ENCODE data around the gene NCOA3. TPM values are rescaled to one million over a fixed set of nuclear protein-coding genes. Genes with fewer than 3 reads are reported as not detected.
A peak's percentile ranks its signal among the peaks of the same experiment; 100 is the strongest.

The NCOA3 gene
- total RNA-seq, 1 donor from 2014 or later = 45.9 TPM

DNA sequence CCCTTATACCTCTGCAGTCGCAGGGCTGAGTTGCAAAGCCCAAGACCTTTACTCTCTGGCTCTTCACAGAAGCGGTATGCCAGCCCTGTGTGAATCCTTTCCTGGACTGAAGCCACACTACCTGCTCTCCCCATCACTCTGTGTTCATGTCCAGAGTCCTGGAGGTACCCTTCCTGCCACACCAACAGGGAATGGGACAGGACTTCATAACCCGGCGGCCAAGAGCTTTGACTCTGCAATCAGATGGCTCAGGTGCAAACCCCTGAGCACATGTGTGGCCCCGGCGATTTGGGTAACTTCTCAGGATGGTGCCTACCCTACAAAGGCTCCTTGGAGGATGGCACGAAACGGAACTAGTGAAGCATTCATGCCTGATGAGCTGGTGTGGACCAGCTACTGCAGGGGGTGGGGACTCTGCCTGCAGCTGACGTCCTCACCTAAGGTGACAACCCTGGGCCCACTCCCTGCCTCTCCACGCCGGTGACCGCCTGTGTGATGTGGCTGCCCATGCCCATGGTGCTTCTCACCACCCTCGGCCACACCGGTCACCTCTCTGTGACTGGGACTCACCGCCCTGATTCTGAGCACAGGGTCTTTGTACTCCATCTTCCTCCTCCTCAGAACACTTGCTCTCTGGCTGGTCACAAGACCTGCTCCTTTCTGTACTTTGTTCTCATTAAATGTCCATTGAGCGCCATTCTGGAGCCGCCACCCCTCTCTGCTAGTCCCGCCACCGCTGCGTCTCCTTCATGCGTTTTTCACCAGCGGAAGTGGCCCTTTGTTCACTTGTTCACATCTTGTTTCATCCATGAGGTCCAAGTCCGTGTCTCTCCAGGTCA lies 166.8 kb downstream of the NCOA3 start:
- Mint-ChIP-seq H3K36me3 (peaks cover 5% of the 10 kb centered on the region), H3K9me3 (no peaks in the 10 kb centered on the region), H3K4me1 (peaks cover 22% of the 10 kb centered on the region), H3K4me3 (no peak overlapping the region), H3K27me3 (ENCODE audit: low read depth) (no peaks in the 10 kb centered on the region), H3K27ac (no peak overlapping the region)
- no peak for DNase-seq (ENCODE audit: low spot score in 2 of 2, unreplicated experiment in 2 of 2)
- TF ChIP-seq, protein P1, sequence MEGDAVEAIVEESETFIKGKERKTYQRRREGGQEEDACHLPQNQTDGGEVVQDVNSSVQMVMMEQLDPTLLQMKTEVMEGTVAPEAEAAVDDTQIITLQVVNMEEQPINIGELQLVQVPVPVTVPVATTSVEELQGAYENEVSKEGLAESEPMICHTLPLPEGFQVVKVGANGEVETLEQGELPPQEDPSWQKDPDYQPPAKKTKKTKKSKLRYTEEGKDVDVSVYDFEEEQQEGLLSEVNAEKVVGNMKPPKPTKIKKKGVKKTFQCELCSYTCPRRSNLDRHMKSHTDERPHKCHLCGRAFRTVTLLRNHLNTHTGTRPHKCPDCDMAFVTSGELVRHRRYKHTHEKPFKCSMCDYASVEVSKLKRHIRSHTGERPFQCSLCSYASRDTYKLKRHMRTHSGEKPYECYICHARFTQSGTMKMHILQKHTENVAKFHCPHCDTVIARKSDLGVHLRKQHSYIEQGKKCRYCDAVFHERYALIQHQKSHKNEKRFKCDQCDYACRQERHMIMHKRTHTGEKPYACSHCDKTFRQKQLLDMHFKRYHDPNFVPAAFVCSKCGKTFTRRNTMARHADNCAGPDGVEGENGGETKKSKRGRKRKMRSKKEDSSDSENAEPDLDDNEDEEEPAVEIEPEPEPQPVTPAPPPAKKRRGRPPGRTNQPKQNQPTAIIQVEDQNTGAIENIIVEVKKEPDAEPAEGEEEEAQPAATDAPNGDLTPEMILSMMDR (IDR thresholded peaks at IDR 0.05; ENCODE audit: unreplicated experiment) = no peak

DNA sequence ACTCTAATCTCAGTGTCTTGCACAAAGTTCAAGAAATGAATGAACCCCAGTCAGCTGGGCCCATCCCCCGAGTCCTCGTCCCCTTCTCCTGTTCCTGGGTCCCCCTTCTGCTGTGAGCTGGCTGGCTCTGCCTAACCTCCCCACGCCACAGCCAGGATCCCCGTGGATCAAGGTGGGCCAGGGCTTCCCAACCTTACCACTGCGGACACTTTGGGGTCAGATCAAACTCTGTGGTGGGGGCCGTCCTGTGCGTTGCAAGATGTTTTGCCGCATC lies 167.4 kb downstream of the NCOA3 start:
- Mint-ChIP-seq H3K27me3 (ENCODE audit: low read depth) (no peaks in the 10 kb centered on the region), H3K4me3 (no peak overlapping the region), H3K36me3 (peaks cover 4% of the 10 kb centered on the region), H3K9me3 (no peaks in the 10 kb centered on the region), H3K4me1 (peaks cover 16% of the 10 kb centered on the region), H3K27ac (no peak overlapping the region)
- DNase-seq (ENCODE audit: low spot score in 2 of 2, unreplicated experiment in 2 of 2) = no peak
- TF ChIP-seq, protein P1 (IDR thresholded peaks at IDR 0.05; ENCODE audit: unreplicated experiment) = no peak

GRCh38 chr20:47669489-47669888 lies 167.8 kb downstream of the NCOA3 start:
- no peak for DNase-seq (ENCODE audit: low spot score in 2 of 2, unreplicated experiment in 2 of 2)
- Mint-ChIP-seq H3K4me1 (peaks cover 13% of the 10 kb centered on the region), H3K27me3 (ENCODE audit: low read depth) (no peaks in the 10 kb centered on the region), H3K36me3 (peaks cover 4% of the 10 kb centered on the region), H3K27ac (no peak overlapping the region), H3K4me3 (no peak overlapping the region), H3K9me3 (no peaks in the 10 kb centered on the region)
- TF ChIP-seq, protein P1 (IDR thresholded peaks at IDR 0.05; ENCODE audit: unreplicated experiment) = no peak

DNA sequence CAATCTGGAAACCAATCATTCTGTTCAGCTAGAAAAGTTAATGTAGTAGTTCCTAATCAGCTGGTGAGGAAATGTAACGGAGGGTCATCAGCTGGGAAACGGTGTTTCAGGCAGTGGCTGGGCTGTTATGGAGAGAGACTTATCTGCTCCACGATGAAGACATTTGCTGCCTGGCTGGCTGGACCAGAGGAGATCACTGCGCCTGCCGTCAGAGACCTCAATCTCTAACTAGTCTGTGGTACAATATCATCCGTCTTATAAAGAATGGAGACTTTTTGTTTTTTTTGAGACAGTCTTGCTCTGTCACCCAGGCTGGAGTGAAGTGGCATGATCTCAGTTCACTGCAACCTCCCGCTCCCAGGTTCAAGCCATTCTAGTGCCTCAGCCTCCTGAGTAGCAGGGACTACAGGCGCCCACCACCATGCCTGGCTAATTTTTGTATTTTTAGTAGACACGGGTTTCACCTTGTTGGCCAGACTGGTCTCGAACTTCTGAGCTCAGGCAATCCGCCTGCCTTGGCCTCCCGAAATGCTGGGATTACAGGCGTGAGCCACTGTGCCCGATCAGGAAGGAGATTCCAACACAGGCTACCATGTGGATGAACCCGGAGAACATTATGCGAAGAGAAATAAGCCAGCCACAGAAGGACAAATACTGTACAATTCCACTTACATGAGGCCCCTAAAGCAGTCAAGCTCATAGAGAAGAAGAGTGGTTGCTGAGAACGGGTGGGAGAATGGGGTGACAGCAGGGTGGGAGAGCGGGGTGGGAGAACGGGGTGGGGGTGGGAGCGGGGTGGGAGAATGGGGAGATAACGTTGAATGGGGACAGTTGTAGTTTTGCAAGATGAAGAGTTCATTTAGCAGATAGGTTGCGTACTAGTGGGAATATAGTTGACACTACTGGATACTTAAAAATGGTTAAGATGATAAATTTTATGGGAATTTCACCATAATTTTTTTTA lies 168.5 kb downstream of the NCOA3 start:
- TF ChIP-seq, protein P1 (IDR thresholded peaks at IDR 0.05; ENCODE audit: unreplicated experiment) = no peak
- DNase-seq (ENCODE audit: low spot score in 2 of 2, unreplicated experiment in 2 of 2) = no peak
- H3K27me3 Mint-ChIP-seq (ENCODE audit: low read depth) = no peaks in the 10 kb centered on the region
- H3K9me3 Mint-ChIP-seq = no peaks in the 10 kb centered on the region
- H3K4me1 Mint-ChIP-seq = peaks cover 6% of the 10 kb centered on the region
- H3K4me3 Mint-ChIP-seq = no peak overlapping the region
- H3K27ac Mint-ChIP-seq = no peak overlapping the region
- H3K36me3 Mint-ChIP-seq = peaks cover 4% of the 10 kb centered on the region

- H3K27ac Mint-ChIP-seq = peak overlapping the region; percentile 39
- no peak overlapping the region for H3K4me3 Mint-ChIP-seq
- no peaks in the 10 kb centered on the region for H3K9me3 Mint-ChIP-seq
- H3K36me3 Mint-ChIP-seq = peaks cover 4% of the 10 kb centered on the region
- TF ChIP-seq, protein P1 (IDR thresholded peaks at IDR 0.05; ENCODE audit: unreplicated experiment) = no peak
- DNase-seq (ENCODE audit: low spot score in 2 of 2, unreplicated experiment in 2 of 2) = peak in 1 of 2 experiments; percentile 1
- no peaks in the 10 kb centered on the region for H3K4me1 Mint-ChIP-seq
- H3K27me3 Mint-ChIP-seq (ENCODE audit: low read depth) = no peaks in the 10 kb centered on the region
Measured at GRCh38 chr20:47670913-47671312, 169.2 kb downstream of the NCOA3 start.
